ENCODE measurements around the gene PHKG2. TPM values are rescaled to one million over a fixed set of nuclear protein-coding genes. Genes with fewer than 3 reads are reported as not detected.

PHKG2 gene
- total and polyA plus RNA-seq, 8 donors: 24.5 to 35.8 (median 29.3) TPM

DNA sequence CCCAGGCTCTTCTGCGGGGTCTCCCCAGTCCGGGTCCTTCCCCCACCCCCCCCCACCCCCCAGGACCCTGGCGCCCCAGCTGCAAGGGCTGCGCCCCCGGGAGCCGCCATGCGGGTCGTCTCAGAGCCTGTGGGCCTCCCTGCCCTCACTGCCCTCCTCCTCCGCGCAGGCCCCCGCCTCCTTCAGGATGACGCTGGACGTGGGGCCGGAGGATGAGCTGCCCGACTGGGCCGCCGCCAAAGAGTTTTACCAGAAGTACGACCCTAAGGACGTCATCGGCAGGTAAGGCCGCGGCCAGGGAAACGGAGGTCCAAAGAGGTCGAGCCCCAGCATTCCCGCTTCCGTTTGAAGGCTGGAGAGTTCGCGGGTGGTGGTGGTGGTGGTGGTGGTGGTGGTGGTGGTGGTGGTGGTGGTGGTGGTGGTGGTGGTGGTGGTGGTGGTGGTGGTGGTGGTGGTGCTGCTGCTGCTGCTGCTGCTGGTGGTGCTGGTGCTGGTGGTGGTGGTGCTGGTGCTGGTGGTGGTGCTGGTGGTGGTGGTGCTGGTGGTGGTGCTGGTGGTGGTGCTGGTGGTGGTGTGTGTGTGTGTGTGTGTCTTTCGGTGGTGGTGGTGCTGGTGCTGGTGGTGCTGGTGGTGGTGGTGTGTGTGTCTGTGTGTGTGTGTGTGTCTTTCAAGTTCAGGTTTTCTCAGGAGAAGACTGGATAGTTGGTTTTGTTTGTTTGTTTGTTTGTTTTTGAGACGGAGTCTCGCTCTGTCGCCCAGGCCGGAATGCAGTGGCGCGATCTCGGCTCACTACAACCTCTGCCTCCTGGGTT, 615 bp downstream of the PHKG2 start:
- peak overlapping the region in 1 of 2 donors; percentile 84 for H3K27ac ChIP-seq
- peaks cover 0 to 54% of the 10 kb centered on the region in 2 donors for H3K36me3 ChIP-seq
- no peaks in the 10 kb centered on the region for H3K9me3 ChIP-seq
- intact Hi-C loops (cut with DNase I): no loop called here
- H3K4me1 ChIP-seq: peaks cover 4 to 20% of the 10 kb centered on the region in 2 donors
- DNase-seq (peak in 2 of 4 donors; percentile 42 to 88), ATAC-seq (peak; percentile 51)
- TF ChIP-seq, protein P1, sequence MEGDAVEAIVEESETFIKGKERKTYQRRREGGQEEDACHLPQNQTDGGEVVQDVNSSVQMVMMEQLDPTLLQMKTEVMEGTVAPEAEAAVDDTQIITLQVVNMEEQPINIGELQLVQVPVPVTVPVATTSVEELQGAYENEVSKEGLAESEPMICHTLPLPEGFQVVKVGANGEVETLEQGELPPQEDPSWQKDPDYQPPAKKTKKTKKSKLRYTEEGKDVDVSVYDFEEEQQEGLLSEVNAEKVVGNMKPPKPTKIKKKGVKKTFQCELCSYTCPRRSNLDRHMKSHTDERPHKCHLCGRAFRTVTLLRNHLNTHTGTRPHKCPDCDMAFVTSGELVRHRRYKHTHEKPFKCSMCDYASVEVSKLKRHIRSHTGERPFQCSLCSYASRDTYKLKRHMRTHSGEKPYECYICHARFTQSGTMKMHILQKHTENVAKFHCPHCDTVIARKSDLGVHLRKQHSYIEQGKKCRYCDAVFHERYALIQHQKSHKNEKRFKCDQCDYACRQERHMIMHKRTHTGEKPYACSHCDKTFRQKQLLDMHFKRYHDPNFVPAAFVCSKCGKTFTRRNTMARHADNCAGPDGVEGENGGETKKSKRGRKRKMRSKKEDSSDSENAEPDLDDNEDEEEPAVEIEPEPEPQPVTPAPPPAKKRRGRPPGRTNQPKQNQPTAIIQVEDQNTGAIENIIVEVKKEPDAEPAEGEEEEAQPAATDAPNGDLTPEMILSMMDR (IDR thresholded peaks at IDR 0.05): no peak
- H3K27me3 ChIP-seq: no peaks in the 10 kb centered on the region
- H3K4me3 ChIP-seq: peak overlapping the region; percentile 64 to 76

DNA sequence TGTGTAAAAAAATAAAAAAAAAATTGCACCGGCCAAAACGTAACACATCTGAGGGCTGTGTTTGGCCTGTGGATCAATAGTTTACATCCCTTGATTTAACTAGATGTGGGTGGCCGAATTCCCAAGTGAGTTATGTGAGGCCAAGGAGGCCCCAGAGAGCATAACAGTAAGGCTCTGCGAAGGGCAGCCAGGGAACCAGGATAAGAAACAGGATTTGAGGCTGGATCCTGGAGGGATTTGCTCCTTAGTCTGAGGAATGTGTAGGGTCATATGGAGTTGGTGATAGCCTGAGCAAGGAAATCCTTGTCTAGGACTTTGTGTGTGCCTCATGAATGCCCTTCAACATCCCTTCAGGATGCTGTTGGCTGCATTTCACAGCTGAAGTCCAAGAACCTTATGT, 2.0 kb downstream of the PHKG2 start:
- H3K4me3 ChIP-seq: no peak overlapping the region
- no peaks in the 10 kb centered on the region for H3K9me3 ChIP-seq
- intact Hi-C loops (cut with DNase I): no loop called here

DNA sequence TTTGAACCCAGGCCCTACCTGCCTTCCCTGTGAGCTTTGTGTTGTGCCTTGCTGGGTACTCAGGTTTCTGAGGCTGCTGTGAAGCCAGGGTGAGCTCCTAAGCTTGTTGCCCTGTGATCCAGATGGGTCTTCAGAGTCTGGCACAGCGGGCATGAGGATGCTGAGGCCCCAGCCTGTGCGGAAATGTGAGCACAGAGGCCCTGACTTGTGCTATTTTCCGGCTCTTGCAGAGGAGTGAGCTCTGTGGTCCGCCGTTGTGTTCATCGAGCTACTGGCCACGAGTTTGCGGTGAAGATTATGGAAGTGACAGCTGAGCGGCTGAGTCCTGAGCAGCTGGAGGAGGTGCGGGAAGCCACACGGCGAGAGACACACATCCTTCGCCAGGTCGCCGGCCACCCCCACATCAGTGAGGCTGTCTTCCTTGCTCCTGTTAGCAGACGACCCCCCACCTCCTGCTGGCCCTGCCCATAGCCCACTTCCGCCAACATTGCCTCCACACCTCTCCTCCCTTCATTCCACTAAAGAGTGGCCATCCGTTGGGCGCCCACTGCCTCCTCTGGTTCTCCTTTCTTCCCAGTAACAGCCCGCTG, 2.7 kb downstream of the PHKG2 start:
- H3K27me3 ChIP-seq: no peaks in the 10 kb centered on the region
- H3K27ac ChIP-seq: no peak overlapping the region
- DNase-seq (peak in 2 of 4 donors; percentile 29 to 49), ATAC-seq (no peak)
- TF ChIP-seq, protein P1 (IDR thresholded peaks at IDR 0.05): no peak
- H3K4me1 ChIP-seq: peaks cover 4 to 20% of the 10 kb centered on the region in 2 donors
- intact Hi-C loops (cut with DNase I): no loop called here
- peaks cover 0 to 56% of the 10 kb centered on the region in 2 donors for H3K36me3 ChIP-seq
- no peak overlapping the region for H3K4me3 ChIP-seq
- no peaks in the 10 kb centered on the region for H3K9me3 ChIP-seq

More for the DNA sequence above, 2.0 kb downstream of the PHKG2 start:
- TF ChIP-seq, protein P1 (IDR thresholded peaks at IDR 0.05): no peak
- DNase-seq: no peak
- Histone ChIP-seq H3K27me3 (no peaks in the 10 kb centered on the region), H3K27ac (no peak overlapping the region), H3K4me1 (peaks cover 4 to 20% of the 10 kb centered on the region in 2 donors), H3K36me3 (peaks cover 0 to 54% of the 10 kb centered on the region in 2 donors)
- ATAC-seq: no peak

DNA sequence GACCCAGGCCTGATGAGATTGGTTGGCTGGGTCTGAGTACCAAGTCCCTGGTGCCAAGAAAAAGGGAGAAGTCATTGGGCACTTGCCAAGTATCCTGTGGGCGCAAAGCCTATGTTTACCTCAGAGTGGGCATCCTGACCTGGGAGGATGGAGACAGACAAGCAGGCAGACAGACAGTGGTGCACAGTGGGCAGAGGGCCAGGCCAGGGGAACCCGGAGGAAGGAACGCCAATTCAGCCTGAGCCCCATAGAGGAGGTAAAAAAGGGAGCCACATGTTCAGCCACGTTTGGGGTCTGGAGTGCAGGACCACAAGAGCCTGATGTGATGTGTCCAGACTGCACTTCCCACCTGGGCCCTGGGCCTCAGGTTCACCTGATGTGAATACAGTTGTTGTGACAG, 5.4 kb downstream of the PHKG2 start:
- H3K36me3 ChIP-seq: peaks cover 0 to 82% of the 10 kb centered on the region in 2 donors
- H3K4me1 ChIP-seq: peaks cover 4 to 15% of the 10 kb centered on the region in 2 donors
- H3K27me3 ChIP-seq: no peaks in the 10 kb centered on the region
- intact Hi-C loops (cut with DNase I): no loop called here
- ATAC-seq: no peak
- H3K27ac ChIP-seq: no peak overlapping the region
- DNase-seq: peak in 1 of 4 donors; percentile 33
- no peak overlapping the region for H3K4me3 ChIP-seq
- H3K9me3 ChIP-seq: no peaks in the 10 kb centered on the region
- TF ChIP-seq, protein P1 (IDR thresholded peaks at IDR 0.05): no peak
